Amygdala (tissue), 56 donors: Measurements from ENCODE around the gene CSKMT.
A peak's percentile ranks its signal among the peaks of the same experiment; 100 is the strongest.
"Not testable (repeated sequence)": the region's sequence is repeated elsewhere in the genome, so short reads cannot be mapped to it uniquely, and the experiment has no call there.

ENCODE experiments used
- DNase-seq, 56 donors: peaks; one replicate each; lab custom pipeline; 2025; lab: John Stamatoyannopoulos, UW

The CSKMT gene

DNA sequence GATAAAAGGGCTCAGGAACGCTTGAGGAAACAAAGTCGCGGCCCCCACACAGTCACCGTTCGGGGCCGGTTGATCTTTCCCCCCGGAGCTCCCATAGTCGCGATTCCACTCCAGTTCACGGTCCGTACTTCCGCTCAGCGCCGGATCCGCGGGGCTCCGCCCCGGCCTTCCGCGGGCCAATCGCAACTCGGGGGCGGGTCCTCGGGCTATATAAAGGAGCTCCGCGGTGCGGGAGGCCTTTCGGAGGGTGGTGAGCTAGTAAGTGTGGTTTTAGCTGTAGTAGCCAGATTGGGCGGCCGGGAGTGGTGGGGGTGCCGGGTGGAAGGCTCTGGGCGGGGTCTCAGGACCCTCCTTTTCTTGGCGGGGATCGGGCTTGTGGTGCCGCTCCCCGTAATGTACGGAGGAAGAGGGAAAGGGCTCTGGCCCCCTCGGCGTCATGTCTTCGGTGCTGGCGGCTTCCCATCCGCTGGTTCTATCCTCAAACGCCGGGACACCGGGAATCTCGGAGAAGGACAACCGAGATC, at the start of gene CSKMT, which contains the start of gene C11orf98:
Gene CSKMT, plus strand, starts transcription at position 238 of the 524 bp plus-strand sequence. CDS start 568 bp downstream, outside the sequence.
Gene C11orf98, minus strand, starts transcription at position 136 of the 524 bp plus-strand sequence. Its CDS starts 41 bp downstream, at position 95.
- peak; percentile 21 to 97 (median 92) for DNase-seq

DNA sequence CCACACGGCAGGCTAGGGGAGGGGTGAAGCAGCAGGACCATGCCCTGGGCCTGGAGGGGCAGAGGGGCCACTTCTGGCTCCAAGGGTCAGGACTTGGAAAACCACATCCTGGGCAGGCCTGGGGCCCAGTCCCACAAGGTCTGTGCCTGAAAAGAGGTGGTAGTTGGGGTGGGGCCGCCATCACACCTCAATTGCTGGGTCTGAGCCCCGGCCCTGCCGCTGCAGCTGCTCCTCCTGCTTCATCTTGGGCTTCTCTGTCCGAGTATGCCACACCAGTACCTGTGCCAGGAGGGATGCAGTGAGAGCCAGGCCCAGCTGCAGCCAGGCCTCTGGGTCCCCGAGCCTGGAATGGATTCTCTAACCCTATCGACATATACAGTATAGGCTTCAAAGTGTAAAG, 49.6 kb upstream of the CSKMT start:
- peak in 1 of 56 donors; percentile 3 for DNase-seq

GRCh38 chr11:62616957-62617356, 48.2 kb upstream of the CSKMT start:
- DNase-seq: not testable (repeated sequence)

DNA sequence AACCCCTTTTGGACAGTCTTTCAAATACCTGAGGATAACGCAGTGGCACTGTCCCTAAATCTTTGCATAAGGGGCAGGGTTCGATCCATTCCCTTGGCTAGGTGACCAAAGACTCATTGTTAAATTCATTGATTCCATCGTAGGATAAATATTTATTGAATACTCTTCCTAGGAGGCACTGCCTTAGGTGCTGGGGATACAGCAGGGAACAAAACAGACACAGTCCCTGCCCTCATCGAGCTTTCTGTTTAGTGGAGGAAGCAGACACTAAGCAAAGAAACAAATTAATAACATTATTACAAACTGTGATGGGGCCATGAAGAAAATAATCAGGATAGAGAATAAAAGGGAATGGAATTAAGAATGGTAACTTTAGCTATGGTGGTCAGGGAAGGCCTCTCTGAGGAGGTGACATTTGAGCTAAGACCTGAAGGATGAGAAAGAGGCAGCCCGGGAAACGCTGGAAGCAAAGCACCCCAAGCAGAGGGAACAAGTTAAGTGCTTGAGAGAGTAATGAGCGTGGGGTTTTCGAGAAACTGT, 44.0 kb upstream of the CSKMT start:
- no peak for DNase-seq

DNA sequence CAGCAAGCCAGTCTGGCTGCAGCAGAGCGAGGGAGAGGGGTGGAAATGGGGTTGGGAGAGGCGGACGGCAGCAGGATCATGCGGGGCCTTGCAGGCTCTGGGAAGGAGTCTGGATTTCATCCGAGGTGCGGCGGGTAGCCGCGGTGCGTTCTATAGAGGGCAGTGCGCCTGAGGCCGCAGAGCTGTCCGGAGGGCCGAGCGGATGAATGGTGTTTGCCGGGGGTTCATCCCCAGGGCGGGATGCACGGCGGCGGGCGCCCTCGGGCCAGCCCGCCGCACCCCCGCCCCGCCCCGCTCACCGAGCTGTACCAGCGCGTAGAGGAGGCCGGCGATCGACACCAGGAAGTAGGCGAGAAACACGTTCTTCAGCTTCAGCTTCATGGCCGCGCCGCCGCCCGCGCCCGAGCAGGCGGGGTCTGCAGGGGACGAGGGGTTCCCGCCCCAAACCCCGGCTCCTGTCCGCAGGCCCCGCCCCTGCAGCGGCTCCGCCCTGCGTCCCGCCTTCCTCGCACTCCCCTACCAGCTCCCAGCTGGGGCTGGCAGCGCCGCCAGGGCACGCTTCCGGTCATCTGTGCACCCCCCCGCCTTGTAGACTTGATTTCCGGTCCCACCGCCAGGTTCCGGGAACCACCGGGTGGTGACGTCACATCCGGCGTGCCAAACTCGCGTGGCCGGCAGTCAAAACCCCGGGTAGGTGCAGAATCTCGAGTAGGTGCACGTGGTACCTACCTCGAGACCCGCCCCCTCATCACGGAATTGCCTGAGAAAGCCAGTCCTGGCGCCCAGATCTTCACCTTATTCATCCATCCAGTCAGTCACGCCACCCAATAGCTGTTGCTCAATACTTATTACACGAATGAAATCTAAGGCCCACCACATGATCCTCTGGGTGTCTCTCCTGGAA, 43.3 kb upstream of the CSKMT start, which contains the start of gene B3GAT3:
Gene B3GAT3, minus strand, starts transcription at position 420 of the 904 bp plus-strand sequence. Its CDS starts 39 bp downstream, at position 381.
- DNase-seq: peak; percentile 84 to 99 (median 96)

DNA sequence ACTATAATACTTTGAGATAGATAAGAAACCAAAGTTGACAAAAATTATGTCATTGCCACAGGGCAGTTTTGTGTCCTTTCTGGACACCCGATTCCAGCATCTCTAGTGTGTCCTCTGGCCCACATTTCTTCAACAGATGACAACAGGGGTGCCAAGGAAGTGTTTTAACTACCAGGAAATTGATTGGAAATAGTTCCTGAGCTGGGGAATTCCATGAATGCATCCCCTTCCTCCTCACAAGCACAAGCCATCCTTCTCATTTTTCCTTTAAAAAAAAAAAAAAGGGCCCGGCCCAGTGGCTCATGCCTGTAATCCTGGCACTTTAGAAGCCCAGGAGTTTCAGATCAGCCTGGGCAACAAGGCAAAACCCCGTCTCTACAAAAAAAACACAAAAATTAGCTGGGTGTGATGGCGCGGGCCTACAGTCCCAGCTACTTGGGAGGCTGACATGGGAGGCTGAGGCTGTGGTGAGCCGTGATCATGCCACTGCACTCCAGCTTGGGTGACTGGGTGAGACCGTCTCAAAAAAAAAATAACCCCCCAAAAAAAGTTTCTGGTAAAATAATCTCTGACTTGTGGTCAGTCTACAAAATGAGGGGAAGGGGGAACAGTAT, 42.5 kb upstream of the CSKMT start:
- DNase-seq: no peak

DNA sequence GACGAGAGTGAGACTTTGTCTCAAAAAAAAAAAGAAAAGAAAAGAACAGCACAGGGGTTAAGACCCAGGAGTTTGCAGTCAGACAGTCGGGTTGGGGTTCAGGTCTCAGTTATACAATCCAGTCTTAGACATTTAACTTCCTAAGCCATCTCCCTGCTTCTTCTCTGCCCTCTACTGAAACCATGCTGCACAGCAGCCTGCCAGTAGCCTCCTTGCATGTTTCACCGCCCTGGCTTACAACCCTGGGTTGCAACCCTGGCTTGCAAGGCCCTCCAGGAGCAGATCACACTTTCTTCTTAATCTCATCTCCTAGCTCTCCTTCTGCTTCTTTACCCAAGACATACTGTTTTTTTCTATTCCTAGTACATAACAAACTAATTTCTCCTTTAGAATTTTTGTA, 37.4 kb upstream of the CSKMT start:
- DNase-seq: no peak

DNA sequence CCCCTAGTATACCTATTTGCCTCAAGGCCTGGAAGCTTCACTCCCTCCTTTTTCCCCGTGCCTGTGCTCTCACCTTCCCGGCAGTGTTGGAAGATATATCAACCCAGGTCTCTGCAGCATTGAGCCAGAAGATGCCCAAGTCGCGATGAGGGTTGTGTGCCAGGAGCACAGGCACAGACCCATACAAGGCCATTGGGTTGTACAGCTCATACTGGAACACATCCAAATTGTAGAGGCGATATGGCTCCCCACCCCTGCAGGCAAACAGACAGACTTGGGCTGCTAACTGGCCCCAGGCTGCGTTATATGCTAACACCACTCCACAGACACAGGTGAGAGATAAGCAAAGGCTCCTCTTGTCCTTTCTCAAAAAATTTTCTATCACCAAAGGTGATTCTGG, 32.6 kb upstream of the CSKMT start:
- no peak for DNase-seq

- no peak for DNase-seq
Measured at GRCh38 chr11:62644220-62644619, 20.9 kb upstream of the CSKMT start.

- DNase-seq: no peak
Measured at GRCh38 chr11:62645671-62645945, 19.5 kb upstream of the CSKMT start.

DNA sequence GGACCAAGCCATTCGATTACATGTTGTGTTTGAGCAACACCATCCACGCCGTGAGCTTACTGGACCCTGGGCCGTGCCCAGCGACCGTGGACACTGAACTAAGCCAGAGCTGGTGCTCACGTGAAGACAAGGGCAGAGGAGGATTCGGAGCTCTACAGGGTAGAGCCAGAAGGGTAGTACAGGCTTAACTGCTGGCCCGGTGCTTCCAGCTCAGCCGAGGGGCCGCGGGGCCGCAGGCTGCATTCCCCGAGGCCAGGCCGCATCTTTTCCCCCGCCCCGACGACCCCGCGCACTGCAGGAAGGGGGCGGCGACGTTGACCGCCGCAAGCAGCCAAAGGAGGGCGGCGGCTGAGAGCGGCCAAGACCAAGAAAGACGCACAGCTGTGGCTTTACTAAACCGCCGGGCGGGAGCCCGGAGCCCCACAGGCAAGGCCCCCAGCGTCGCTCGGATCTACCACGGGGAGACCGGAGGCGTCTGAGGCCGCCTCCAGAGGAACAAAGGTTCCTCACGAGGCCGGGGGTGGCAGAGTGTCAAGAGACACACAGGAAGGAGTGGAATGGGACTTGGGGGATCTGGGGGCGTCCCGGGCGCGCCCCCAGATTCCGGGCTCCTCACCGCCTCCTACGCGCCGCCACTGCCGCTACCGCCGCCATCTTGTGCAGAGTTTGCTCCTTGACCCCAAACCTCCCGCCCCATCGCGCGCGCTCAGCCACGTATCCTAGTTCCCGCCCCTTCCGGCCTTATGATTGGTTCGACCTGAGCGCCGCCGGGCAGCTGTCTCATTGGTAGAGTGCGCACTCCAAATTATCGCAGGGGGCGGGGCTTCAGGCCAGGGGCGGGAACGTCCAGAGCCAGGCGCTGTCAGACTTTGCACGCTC, 18.9 kb upstream of the CSKMT start, which contains the start of gene GANAB:
Gene GANAB, minus strand, starts transcription at position 668 of the 879 bp plus-strand sequence. Its CDS starts 14 bp downstream, at position 654.
- peak; percentile 62 to 99 (median 97) for DNase-seq

GRCh38 chr11:62646825-62647608, 18.1 kb upstream of the CSKMT start:
- DNase-seq: peak in 1 of 56 donors; percentile 55

DNA sequence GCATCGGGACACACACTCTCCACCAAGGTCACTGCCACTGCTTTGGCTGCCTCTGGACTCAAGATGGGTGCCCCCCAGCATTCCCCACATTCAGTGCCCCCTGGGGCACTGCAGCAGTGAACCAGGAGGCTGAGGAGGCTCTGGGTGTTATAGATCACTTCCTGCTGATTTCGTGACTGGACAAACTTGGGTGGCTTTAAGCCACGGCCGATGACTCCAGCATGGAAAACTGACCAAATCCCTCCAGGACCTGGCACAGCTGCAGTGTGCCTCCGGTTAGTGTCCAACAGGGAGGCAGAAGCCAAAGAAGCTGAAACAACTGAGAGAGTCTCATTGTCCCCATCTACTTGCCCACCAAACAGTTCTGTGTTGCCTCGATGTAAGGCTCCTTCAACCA, 17.5 kb upstream of the CSKMT start:
- DNase-seq: no peak

- no peak for DNase-seq
Measured at GRCh38 chr11:62648185-62648966, 16.7 kb upstream of the CSKMT start.

DNA sequence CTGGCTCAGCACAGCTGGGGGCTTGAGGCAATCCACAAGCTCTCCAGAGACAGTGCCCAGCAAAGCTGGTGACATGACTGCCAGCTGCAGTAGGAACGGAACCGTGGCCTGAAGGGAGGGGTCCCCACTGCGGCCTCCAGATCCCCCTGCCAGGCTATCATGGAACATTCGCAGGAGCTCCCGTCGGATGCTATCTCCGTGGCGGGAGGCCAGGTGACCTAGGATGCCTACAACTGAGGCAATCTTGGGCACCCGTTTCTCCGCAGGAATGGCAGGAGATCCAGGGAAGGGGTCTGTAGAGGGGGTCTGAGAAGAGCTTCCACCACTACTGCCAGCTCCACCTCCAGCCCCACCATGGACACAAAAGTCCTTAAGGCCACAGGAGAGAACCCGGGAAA, 16.1 kb upstream of the CSKMT start:
- no peak for DNase-seq

- DNase-seq: no peak
Measured at GRCh38 chr11:62649486-62649885, 15.6 kb upstream of the CSKMT start.

GRCh38 chr11:62650283-62650682, 14.8 kb upstream of the CSKMT start:
- DNase-seq: not testable (repeated sequence)
